CD8-positive, alpha-beta memory T cell (primary cell): ENCODE measurements around the gene RASA4. TPM values are rescaled to one million over a fixed set of nuclear protein-coding genes. Genes with fewer than 3 reads are reported as not detected.
"Not testable (repeated sequence)": the region's sequence is repeated elsewhere in the genome, so short reads cannot be mapped to it uniquely, and the experiment has no call there.

Experiments
- CTCF ChIA-PET: fragments of 350-600 bp; sonication (Branson Sonifier 250); formaldehyde crosslinking; loops from one replicate; lab custom pipeline; 2021; ENCODE audit warnings: antibody characterized with exemption; lab: Charles Lee
- POLR2A ChIA-PET: fragments of 350-600 bp; sonication (Branson Sonifier 250); formaldehyde crosslinking; loops from one replicate; lab custom pipeline; 2021; ENCODE audit warnings: antibody characterized with exemption; lab: Charles Lee
- DNase-seq, 5 donors: peaks; one replicate each; pipeline versions ENCODE4 v3.0.0 to v3.0.0-alpha.2; 2020 to 2022; ENCODE audit warnings: mixed read lengths in 1 of 5
- H3K27ac ChIP-seq: one replicate; pipeline ENCODE4 v1.7.0; 2013; ENCODE audit warnings: low read depth, mild to moderate bottlenecking, low read length, moderate library complexity
- H3K27me3 ChIP-seq: 2 replicates; pipeline ENCODE4 v1.7.0; 2013; ENCODE audit warnings: low read length, mild to moderate bottlenecking; ENCODE audit not compliant: insufficient read depth, poor library complexity, severe bottlenecking
- H3K36me3 ChIP-seq: 2 replicates; pipeline ENCODE4 v1.7.0; 2013; ENCODE audit warnings: mild to moderate bottlenecking, low read length, moderate library complexity; ENCODE audit not compliant: insufficient read depth
- H3K4me1 ChIP-seq: 2 replicates; pipeline ENCODE4 v1.7.0; 2013; ENCODE audit warnings: mild to moderate bottlenecking, low read length, moderate library complexity; ENCODE audit not compliant: insufficient read depth
- H3K4me3 ChIP-seq: 2 replicates; pipeline ENCODE4 v1.7.0; 2013; ENCODE audit warnings: mild to moderate bottlenecking, low read length
- H3K9me3 ChIP-seq: 2 replicates; pipeline ENCODE4 v1.7.0; 2013; ENCODE audit warnings: mild to moderate bottlenecking, low read length
- H3K27ac Mint-ChIP-seq, 8 donors: one replicate each; pipeline ENCODE4 v1.8.0; 2020 to 2021; ENCODE audit warnings: mixed read lengths in 8 of 8, mild to moderate bottlenecking in 6 of 8, inconsistent platforms in 3 of 8, moderate library complexity in 3 of 8
- H3K27me3 Mint-ChIP-seq, 2 donors: one replicate each; pipeline ENCODE4 v1.8.0; 2020 to 2021; ENCODE audit warnings: mixed read lengths in 2 of 2, mild to moderate bottlenecking in 1 of 2, moderate library complexity in 1 of 2
- H3K36me3 Mint-ChIP-seq, 3 donors: one replicate each; pipeline ENCODE4 v1.8.0; 2020 to 2021; ENCODE audit warnings: mixed read lengths in 3 of 3, inconsistent platforms in 1 of 3, mild to moderate bottlenecking in 1 of 3
- H3K4me1 Mint-ChIP-seq, 3 donors: one replicate each; pipeline ENCODE4 v1.8.0; 2020 to 2021; ENCODE audit warnings: mixed read lengths in 3 of 3, inconsistent platforms in 1 of 3, mild to moderate bottlenecking in 1 of 3
- H3K4me3 Mint-ChIP-seq, 7 donors: one replicate each; pipeline ENCODE4 v1.8.0; 2020 to 2021; ENCODE audit warnings: mixed read lengths in 7 of 7, mild to moderate bottlenecking in 6 of 7, moderate library complexity in 4 of 7, inconsistent platforms in 2 of 7
- H3K9me3 Mint-ChIP-seq, 5 donors: one replicate each; pipeline ENCODE4 v1.8.0; 2020 to 2022; ENCODE audit warnings: mixed read lengths in 5 of 5, mild to moderate bottlenecking in 3 of 5, moderate library complexity in 2 of 5, inconsistent platforms in 1 of 5
- polyA plus RNA-seq: library from polyadenylated mRNA; unstranded; fragments of 300-500 nt; fragmentation: Illumina TruSeq; gene quantifications from one replicate; pipeline ENCODE4 v1.2.3, GENCODE V29; 2021
- total RNA-seq, 2 experiments: library from RNA; stranded (reverse); gene quantifications; one replicate each; pipeline ENCODE4 v1.2.3, GENCODE V29; 2021

RASA4 gene
- total and polyA plus RNA-seq, 3 experiments from 2014 or later = 18.0 to 44.2 (median 42.6) TPM

DNA sequence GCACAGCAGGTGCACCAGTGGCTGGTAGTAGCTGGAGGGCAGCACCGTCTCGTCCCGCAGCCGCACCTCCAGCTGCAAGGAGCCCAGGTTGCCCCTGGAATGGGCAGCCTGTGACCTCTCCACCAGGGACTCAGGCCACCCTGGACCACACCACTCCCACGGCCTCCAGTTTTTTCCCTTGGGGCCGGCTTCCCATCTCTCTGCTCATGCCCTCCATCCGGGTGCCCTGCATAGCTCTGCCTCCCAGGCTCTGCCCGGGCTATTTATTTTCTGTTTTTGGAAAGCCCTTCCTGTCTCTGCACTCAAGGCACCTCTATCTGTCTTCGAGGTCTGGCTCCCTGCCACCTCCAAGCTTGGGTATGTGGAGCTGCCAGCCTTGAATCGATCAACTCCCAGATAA lies 20.5 kb downstream of the RASA4 start:
- H3K27ac Mint-ChIP-seq, H3K9me3 Mint-ChIP-seq, H3K27me3 ChIP-seq, H3K27ac ChIP-seq, H3K36me3 Mint-ChIP-seq, CTCF ChIA-PET, POLR2A ChIA-PET, H3K4me3 ChIP-seq, H3K4me1 Mint-ChIP-seq, H3K4me1 ChIP-seq, H3K9me3 ChIP-seq, H3K4me3 Mint-ChIP-seq, H3K36me3 ChIP-seq, H3K27me3 Mint-ChIP-seq, DNase-seq: not testable (repeated sequence)

GRCh38 chr7:102593637-102594334 lies 22.8 kb downstream of the RASA4 start:
- H3K9me3 ChIP-seq, H3K4me3 ChIP-seq, H3K36me3 ChIP-seq, H3K4me1 Mint-ChIP-seq, H3K4me3 Mint-ChIP-seq, DNase-seq, H3K9me3 Mint-ChIP-seq, H3K27me3 Mint-ChIP-seq, H3K4me1 ChIP-seq, CTCF ChIA-PET, H3K27me3 ChIP-seq, H3K27ac ChIP-seq, POLR2A ChIA-PET, H3K27ac Mint-ChIP-seq, H3K36me3 Mint-ChIP-seq: not testable (repeated sequence)

DNA sequence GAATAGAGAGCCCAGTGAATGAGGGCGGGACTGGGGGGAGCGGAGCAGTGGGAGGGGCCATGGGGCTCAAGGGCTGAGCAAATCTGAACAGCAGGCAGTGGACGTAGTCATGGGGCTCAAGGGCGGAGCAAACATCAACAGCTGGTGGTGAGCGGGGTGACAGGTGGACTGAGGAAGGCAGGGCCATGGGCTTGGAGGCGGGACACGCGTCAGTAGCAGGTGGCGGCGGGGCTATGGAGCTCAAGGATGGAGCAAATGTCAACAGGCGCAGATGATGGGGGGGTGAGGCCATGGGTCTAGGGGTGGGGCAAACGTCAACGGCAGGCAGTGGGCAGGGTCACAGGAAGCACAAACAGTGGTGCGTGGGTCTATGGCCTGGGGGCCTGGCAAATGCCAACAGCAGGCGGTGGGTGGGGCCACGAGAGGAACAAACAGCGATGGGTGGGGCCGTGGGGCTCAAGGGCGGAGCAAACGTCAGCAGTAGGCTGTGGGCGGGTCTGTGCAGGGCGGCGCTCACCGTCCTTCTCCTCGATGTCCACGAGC lies 24.0 kb downstream of the RASA4 start:
- H3K4me1 ChIP-seq, H3K4me3 Mint-ChIP-seq, POLR2A ChIA-PET, H3K4me1 Mint-ChIP-seq, H3K27me3 Mint-ChIP-seq, H3K36me3 Mint-ChIP-seq, H3K27me3 ChIP-seq, H3K4me3 ChIP-seq, H3K36me3 ChIP-seq, H3K9me3 Mint-ChIP-seq, H3K27ac Mint-ChIP-seq, CTCF ChIA-PET, H3K27ac ChIP-seq, H3K9me3 ChIP-seq: not testable (repeated sequence)
- peak; percentile 12 to 67 (median 38) for DNase-seq

- H3K4me3 ChIP-seq, H3K27me3 ChIP-seq, H3K27me3 Mint-ChIP-seq, H3K36me3 Mint-ChIP-seq, H3K4me3 Mint-ChIP-seq, H3K27ac ChIP-seq, H3K36me3 ChIP-seq, H3K27ac Mint-ChIP-seq, DNase-seq, H3K9me3 Mint-ChIP-seq, H3K4me1 ChIP-seq, POLR2A ChIA-PET, H3K9me3 ChIP-seq, H3K4me1 Mint-ChIP-seq, CTCF ChIA-PET: not testable (repeated sequence)
These were observed 26.7 kb downstream of the RASA4 start for GRCh38 chr7:102589857-102590256.

DNA sequence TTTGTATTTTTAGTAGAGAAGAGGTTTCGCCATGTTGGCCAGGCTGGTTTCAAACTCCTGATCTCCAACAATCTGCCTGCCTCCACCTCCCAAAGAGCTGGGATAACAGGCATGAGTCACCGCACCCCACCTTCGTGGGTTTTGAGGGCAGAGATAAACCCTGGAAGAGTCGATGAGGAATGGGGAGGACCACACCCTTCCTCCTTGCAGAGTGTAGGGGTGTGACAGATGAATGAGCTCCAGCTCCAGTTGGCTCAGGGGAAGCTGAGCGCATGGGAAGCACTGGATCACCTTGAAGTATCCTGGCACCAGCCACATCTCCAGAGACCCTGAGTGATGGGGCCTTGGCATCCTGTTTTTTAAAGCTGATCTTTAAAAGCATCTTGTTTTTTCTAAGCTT lies 33.1 kb downstream of the RASA4 start:
- H3K27me3 Mint-ChIP-seq, POLR2A ChIA-PET, H3K36me3 ChIP-seq, H3K9me3 ChIP-seq, H3K4me1 ChIP-seq, H3K4me3 ChIP-seq, CTCF ChIA-PET, DNase-seq, H3K27ac Mint-ChIP-seq, H3K4me1 Mint-ChIP-seq, H3K27ac ChIP-seq, H3K27me3 ChIP-seq, H3K9me3 Mint-ChIP-seq, H3K4me3 Mint-ChIP-seq, H3K36me3 Mint-ChIP-seq: not testable (repeated sequence)

GRCh38 chr7:102581722-102582121 lies 34.8 kb downstream of the RASA4 start:
- POLR2A ChIA-PET, H3K4me1 Mint-ChIP-seq, DNase-seq, H3K9me3 ChIP-seq, H3K4me1 ChIP-seq, H3K36me3 ChIP-seq, CTCF ChIA-PET, H3K4me3 ChIP-seq, H3K27ac ChIP-seq, H3K27ac Mint-ChIP-seq, H3K27me3 ChIP-seq, H3K4me3 Mint-ChIP-seq, H3K27me3 Mint-ChIP-seq, H3K36me3 Mint-ChIP-seq, H3K9me3 Mint-ChIP-seq: not testable (repeated sequence)

DNA sequence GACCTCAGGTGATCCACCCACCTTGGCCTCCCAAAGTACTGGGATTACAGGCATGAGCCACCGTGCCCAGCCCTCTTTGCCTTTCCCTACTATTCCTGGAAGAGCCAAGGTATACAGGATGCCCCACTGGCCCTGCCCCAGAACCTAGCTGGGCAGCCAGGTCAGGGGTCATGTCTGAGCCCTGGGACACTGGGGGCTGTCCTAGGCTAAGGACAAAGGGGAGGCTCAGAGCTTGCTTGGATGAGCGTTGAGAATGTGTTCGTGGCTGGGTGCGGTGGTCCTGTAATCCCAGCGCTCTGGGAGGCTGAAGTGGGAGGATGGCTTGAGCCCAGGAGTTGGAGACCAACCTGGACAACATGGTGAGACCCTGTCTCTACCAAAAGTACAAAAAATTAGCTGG lies 38.1 kb downstream of the RASA4 start:
- H3K36me3 ChIP-seq, H3K4me1 ChIP-seq, H3K4me3 ChIP-seq, POLR2A ChIA-PET, H3K9me3 Mint-ChIP-seq, H3K27ac ChIP-seq, H3K27me3 ChIP-seq, H3K27me3 Mint-ChIP-seq, H3K36me3 Mint-ChIP-seq, H3K4me1 Mint-ChIP-seq, H3K4me3 Mint-ChIP-seq, CTCF ChIA-PET, H3K9me3 ChIP-seq, H3K27ac Mint-ChIP-seq: not testable (repeated sequence)
- peak in 1 of 5 donors; percentile 34 for DNase-seq

DNA sequence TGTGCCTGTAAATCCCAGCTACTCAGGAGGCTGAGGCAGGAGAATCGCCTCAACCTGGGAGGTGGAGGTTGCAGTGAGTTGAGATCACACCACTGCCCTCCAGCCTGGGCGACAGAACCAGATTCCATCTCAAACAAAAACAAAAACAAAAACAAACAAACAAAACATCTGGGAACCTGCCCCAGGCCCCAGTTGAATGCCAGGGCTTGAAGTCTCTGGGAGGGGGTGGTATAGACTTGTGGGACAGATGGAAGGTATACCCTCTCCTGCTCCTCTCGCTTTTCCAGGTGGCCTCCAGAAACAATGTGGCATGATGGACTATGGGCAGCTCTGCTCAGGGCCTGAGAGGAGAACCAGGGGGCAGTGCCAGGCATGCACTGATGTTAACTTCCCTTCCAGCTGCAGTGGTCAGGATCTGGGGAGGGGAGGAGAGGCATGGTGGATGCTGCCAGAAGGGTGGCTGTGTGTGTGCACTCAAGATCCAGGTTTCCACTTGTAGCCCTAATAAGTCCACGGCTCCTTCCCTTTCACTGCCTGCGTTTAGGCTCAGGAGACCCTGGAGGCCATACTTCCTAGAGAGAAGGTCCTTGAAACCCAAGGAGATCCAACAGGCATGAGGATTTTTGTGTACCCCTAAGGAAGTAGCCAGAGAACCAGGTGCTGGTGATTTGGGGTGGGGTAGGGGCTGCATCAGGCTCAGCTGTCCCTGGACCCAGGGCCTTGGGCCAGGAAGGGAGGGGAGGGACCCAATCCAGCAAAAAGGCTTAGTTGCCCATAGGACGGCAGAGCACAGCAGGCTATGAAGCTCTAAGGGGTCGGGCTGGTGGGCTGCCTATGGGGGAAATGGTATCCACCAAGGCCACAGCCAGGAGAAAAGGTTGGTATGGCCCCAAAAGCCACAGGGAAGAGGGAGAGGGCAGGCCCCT lies 39.0 kb downstream of the RASA4 start:
- H3K27ac ChIP-seq = not testable (repeated sequence)

More for the DNA sequence above, 39.0 kb downstream of the RASA4 start:
- H3K4me3 Mint-ChIP-seq, H3K4me1 ChIP-seq, H3K4me3 ChIP-seq, H3K4me1 Mint-ChIP-seq, H3K27ac Mint-ChIP-seq, H3K36me3 Mint-ChIP-seq, H3K36me3 ChIP-seq, CTCF ChIA-PET, POLR2A ChIA-PET, H3K27me3 ChIP-seq, H3K9me3 Mint-ChIP-seq, H3K9me3 ChIP-seq, H3K27me3 Mint-ChIP-seq: not testable (repeated sequence)
- peak in 1 of 5 donors; percentile 15 for DNase-seq
